Omental fat pad (tissue), 4 donors: ENCODE measurements around the gene INO80D. TPM values are rescaled to one million over a fixed set of nuclear protein-coding genes. Genes with fewer than 3 reads are reported as not detected.

ENCODE experiments used
- ATAC-seq: fragments of 150-250 bp; one replicate; pipeline ENCODE4 v1.9.1; 2016; ENCODE audit warnings: mild to moderate bottlenecking, moderate library complexity; ENCODE audit not compliant: low FRiP score
- DNase-seq: peaks from one replicate; pipeline ENCODE4 v3.0.0-alpha.2; 2019; ENCODE audit warnings: low spot score
- CTCF ChIP-seq, 3 donors: fragments of 450-650 bp; IDR thresholded peaks; one replicate each; pipeline ENCODE4 v1.5.1; 2016 to 2017; ENCODE audit warnings: antibody characterized with exemption in 3 of 3, mild to moderate bottlenecking in 3 of 3, moderate library complexity in 2 of 3
- small RNA-seq: library from RNA; depleted of rRNA; stranded (forward); fragments of <200 nt; gene quantifications from one replicate; pipeline ENCODE3, GENCODE V24; 2016
- total RNA-seq, 4 donors: library from RNA; depleted of rRNA; stranded (reverse); fragments of >200 nt; gene quantifications; one replicate each; pipeline ENCODE4 v1.1.0, GENCODE V29; 2016

Gene INO80D
- total RNA-seq, 4 donors from 2014 or later = 15.3 to 22.0 (median 18.5) TPM

- ATAC-seq (no peak), DNase-seq (no peak)
- no peak for TF ChIP-seq CTCF (IDR thresholded peaks at IDR 0.05)
These were observed 137.5 kb downstream of the INO80D start for GRCh38 chr2:205948496-205948837.

GRCh38 chr2:205947621-205948495, 138.1 kb downstream of the INO80D start:
- DNase-seq (peak; percentile 48), ATAC-seq (peak; percentile 85)
- TF ChIP-seq CTCF (IDR thresholded peaks at IDR 0.05) = peak in 1 of 3 donors; percentile 53

DNA sequence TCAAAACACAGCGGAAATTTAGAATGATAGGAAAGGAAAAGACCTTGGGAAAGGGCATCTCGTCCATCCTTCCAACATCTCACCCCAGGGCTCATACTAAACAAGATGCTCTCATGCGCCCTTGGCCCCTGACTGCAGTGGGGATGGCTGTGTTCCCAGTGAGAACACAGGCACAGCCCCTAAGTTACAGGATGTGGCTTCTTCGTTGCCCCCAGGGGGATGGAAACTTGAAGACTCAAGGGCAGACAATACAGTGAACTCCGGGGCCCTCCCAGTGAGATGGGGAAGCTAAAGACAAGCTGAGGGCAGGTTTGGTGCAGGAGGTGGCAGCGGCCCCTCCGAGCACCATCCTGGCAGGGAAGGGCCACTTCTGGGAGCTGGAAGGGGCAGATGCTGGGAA, 139.7 kb downstream of the INO80D start:
- no peak for TF ChIP-seq CTCF (IDR thresholded peaks at IDR 0.05)
- ATAC-seq = no peak

More for the DNA sequence above, 139.7 kb downstream of the INO80D start:
- no peak for DNase-seq

Small RNA genes lying within 50 kb of the gene (small RNA-seq; reads per million reads assigned to genes)
- gene RF00006 (not detected), gene RF00019 (not detected)

Other genes with a start within 250 kb of the INO80D start
- 10 to 100 TPM; 74.6 to 96.2 (median 86.0) TPM for gene NDUFS1, start 73.3 kb upstream of the INO80D start, total RNA-seq
- gene EEF1B2, start 73.7 kb upstream of the INO80D start, total RNA-seq = 100 to 1,000 TPM; 392 to 494 (median 393) TPM
- 10 to 100 TPM in 2 of 4 donors, 1 to 10 TPM in 2; 8.4 to 25.4 (median 10.7) TPM for gene ZDBF2, start 188.5 kb upstream of the INO80D start, total RNA-seq